Measurements from ENCODE around the gene DCAF8L2. TPM values are rescaled to one million over a fixed set of nuclear protein-coding genes. Genes with fewer than 3 reads are reported as not detected.

Gene DCAF8L2
- total and polyA plus RNA-seq, 2 donors (not counting 3 experiments of a cell fraction or from before 2014, with no cell fraction given), result 0.15 to 0.36 TPM

- H3K4me1 ChIP-seq (ENCODE audit: control insufficient read depth, extremely low read depth, insufficient read depth, low read length), result peaks cover 9% of the 10 kb centered on the region
- TF ChIP-seq MYC (IDR thresholded peaks at IDR 0.05; ENCODE audit: low read depth, low read length) (no peak), JUN (IDR thresholded peaks at IDR 0.05; ENCODE audit: borderline replicate concordance, insufficient read depth, insufficient read length, low read depth) (peak; percentile 31), FOS (IDR thresholded peaks at IDR 0.05; ENCODE audit: borderline replicate concordance, insufficient read depth, low read length) (peak; percentile 33)
- no peak overlapping the region for H3K4me3 ChIP-seq (replicated peaks in 1 of 3; ENCODE audit: insufficient read depth in 1 of 3, low read depth in 1 of 3, low read length in 3 of 3)
- no peaks in the 10 kb centered on the region for H3K36me3 ChIP-seq (ENCODE audit: control insufficient read depth in 2 of 2, extremely low read depth in 1 of 2, insufficient read depth in 2 of 2, low read length in 2 of 2)
- H2AFZ ChIP-seq (ENCODE audit: low read depth, low read length), result no peak overlapping the region
- no TSS peak for BruUV-seq (replicated peaks)
- CTCF ChIA-PET, result interaction anchor here (3.4 kb wide), 1 partner anchor 19 kb away, joined by 19 read pairs; no protein-coding TSS in a partner anchor
- FAIRE-seq (no peak), DNase-seq (ENCODE audit: low read depth, low spot score) (peak; percentile 65)
- dilution Hi-C loops (cut with MboI; ENCODE audit: extremely low pct_ligation_motif_present, low sequenced_read_pairs) (no loop called here), intact Hi-C loops (cut with micrococcal nuclease) (loop anchor here (1.0 kb wide), 2 partner anchors 19 to 34 kb away; no protein-coding TSS in a partner anchor)
- H4K20me1 ChIP-seq (replicated peaks; ENCODE audit: control insufficient read depth, extremely low read depth, insufficient read depth, low read length), result no peaks in the 10 kb centered on the region
- no peaks in the 10 kb centered on the region for H3K9me1 ChIP-seq (replicated peaks; ENCODE audit: control insufficient read depth, extremely low read depth, insufficient read depth, low read length)
- H3K9me3 ChIP-seq (replicated peaks; ENCODE audit: control insufficient read depth, insufficient read depth, low read length), result no peaks in the 10 kb centered on the region
- no peak overlapping the region for H3K4me2 ChIP-seq (ENCODE audit: insufficient read depth, low read length)
- peak overlapping the region; percentile 16 for H3K9ac ChIP-seq (replicated peaks; ENCODE audit: extremely low read depth, insufficient read depth, low read length)
- H3K79me2 ChIP-seq (ENCODE audit: control insufficient read depth, insufficient read depth, low read length), result no peaks in the 10 kb centered on the region
- peak overlapping the region; percentile 50 for H3K27ac ChIP-seq (ENCODE audit: insufficient read depth, low read depth, low read length)
- POLR2A ChIA-PET, result no interaction called here
- H3K27me3 ChIP-seq (ENCODE audit: control insufficient read depth in 2 of 2, insufficient read depth in 2 of 2, low read length in 2 of 2), result no peaks in the 10 kb centered on the region
Observed at GRCh38 chrX:27600686-27601085, 10.5 kb downstream of the DCAF8L2 start.

DNA sequence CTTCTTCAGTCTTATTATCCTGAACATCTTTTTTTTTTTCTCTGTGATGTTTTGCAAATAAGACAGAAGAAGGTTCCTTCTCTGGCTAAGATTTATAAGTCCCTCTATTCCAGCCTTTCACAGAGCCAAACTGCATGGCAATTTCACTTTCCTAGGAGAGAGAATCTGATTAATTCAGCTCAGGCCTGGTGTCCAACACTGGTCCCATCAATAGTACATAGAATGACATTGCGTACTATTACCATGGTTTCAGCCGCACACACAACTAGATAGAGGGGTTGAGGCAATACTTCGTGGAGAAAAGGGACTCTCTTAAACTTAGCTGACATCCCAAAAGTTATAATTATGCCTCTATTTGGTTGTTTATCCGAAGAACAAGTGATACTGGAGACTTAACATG is 18.5 kb downstream of the DCAF8L2 start:
- no peak for TF ChIP-seq EZH2 (IDR thresholded peaks at IDR 0.05; ENCODE audit: borderline replicate concordance, low read depth, low read length, severe bottlenecking)
- TF ChIP-seq POLR2A (IDR thresholded peaks at IDR 0.05; ENCODE audit: low read depth, low read length), result no peak
- TF ChIP-seq, protein P1, sequence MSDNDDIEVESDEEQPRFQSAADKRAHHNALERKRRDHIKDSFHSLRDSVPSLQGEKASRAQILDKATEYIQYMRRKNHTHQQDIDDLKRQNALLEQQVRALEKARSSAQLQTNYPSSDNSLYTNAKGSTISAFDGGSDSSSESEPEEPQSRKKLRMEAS (IDR thresholded peaks at IDR 0.05; ENCODE audit: insufficient read depth, insufficient read length), result no peak
- TF ChIP-seq GATA2 (IDR thresholded peaks at IDR 0.05; ENCODE audit: insufficient read depth, insufficient read length, low read depth, low read length), result no peak
- TF ChIP-seq POLR2AphosphoS5 (IDR thresholded peaks at IDR 0.05; ENCODE audit: insufficient read depth, low read depth, low read length), result no peak
- TF ChIP-seq CTCF (IDR thresholded peaks at IDR 0.05; ENCODE audit: extremely low read depth in 1 of 2, insufficient read depth in 1 of 2, low read depth in 1 of 2, low read length in 2 of 2), result no peak
- TF ChIP-seq MYC (IDR thresholded peaks at IDR 0.05; ENCODE audit: low read depth, low read length), result no peak
- TF ChIP-seq FOS (IDR thresholded peaks at IDR 0.05; ENCODE audit: borderline replicate concordance, insufficient read depth, low read length), result no peak
- no peak for TF ChIP-seq JUN (IDR thresholded peaks at IDR 0.05; ENCODE audit: borderline replicate concordance, insufficient read depth, insufficient read length, low read depth)
- no peak overlapping the region for H3K9ac ChIP-seq (replicated peaks; ENCODE audit: extremely low read depth, insufficient read depth, low read length)
- no peak overlapping the region for H3K4me3 ChIP-seq (replicated peaks in 1 of 3; ENCODE audit: insufficient read depth in 1 of 3, low read depth in 1 of 3, low read length in 3 of 3)
- H3K27ac ChIP-seq (ENCODE audit: insufficient read depth, low read depth, low read length), result no peak overlapping the region
- H3K9me1 ChIP-seq (replicated peaks; ENCODE audit: control insufficient read depth, extremely low read depth, insufficient read depth, low read length), result no peaks in the 10 kb centered on the region
- no peaks in the 10 kb centered on the region for H3K27me3 ChIP-seq (ENCODE audit: control insufficient read depth in 2 of 2, insufficient read depth in 2 of 2, low read length in 2 of 2)
- no peak overlapping the region for H3K4me2 ChIP-seq (ENCODE audit: insufficient read depth, low read length)
- no peak overlapping the region for H2AFZ ChIP-seq (ENCODE audit: low read depth, low read length)
- dilution Hi-C loops (cut with MboI; ENCODE audit: extremely low pct_ligation_motif_present, low sequenced_read_pairs), result no loop called here
- no peaks in the 10 kb centered on the region for H3K79me2 ChIP-seq (ENCODE audit: control insufficient read depth, insufficient read depth, low read length)
- POLR2A ChIA-PET, result no interaction called here
- CTCF ChIA-PET, result no interaction called here
- intact Hi-C loops (cut with micrococcal nuclease), result no loop called here
- no peak for FAIRE-seq
- peaks cover 10% of the 10 kb centered on the region for H3K4me1 ChIP-seq (ENCODE audit: control insufficient read depth, extremely low read depth, insufficient read depth, low read length)
- H4K20me1 ChIP-seq (replicated peaks; ENCODE audit: control insufficient read depth, extremely low read depth, insufficient read depth, low read length), result no peaks in the 10 kb centered on the region
- no peaks in the 10 kb centered on the region for H3K9me3 ChIP-seq (replicated peaks; ENCODE audit: control insufficient read depth, insufficient read depth, low read length)
- no TSS peak for BruUV-seq (replicated peaks)
- no peak for DNase-seq (ENCODE audit: low read depth, low spot score)
- no peaks in the 10 kb centered on the region for H3K36me3 ChIP-seq (ENCODE audit: control insufficient read depth in 2 of 2, extremely low read depth in 1 of 2, insufficient read depth in 2 of 2, low read length in 2 of 2)
